ENCODE data around the gene KLF1.

The KLF1 gene

DNA sequence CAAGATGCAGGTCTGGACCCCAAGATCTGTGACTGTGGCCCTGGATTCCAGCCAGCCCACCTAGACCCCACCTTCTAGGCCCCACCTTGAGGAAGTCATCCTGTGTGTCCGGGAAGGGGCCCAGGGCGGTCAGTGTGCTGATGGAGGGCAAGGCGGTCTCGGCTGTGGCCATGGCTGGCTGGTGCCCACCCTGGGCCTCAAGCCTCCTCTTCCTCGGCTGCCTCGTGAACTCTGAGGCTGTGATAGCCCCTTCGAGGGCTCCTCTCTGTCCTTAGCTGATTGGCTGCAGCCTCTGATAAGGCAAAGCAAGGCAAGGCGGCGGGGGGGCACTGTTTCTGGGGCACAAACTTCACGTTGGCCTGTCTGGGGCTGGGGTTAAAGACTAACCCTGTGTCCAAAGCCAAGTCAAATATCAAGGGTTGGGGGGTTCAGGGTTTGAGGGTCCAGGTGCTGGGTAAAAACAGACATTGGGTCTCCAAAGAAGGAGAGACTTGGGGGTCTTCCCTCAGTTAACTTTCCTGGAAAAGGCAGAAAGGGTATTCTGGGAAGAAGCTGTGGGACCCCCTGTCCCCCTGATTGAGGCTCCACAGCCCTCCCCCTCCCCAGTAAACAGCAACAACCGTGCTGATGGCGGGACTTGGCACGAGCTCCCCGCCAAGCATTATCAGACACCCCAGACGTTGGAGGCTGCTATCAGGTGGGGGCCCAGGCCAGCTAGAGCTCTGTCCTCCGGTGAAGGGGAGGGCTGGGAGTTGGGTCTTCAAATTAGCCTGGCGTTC lies at the start of gene KLF1:
KLF1 (minus strand) TSS at position 233 of the 779 bp plus-strand sequence; CDS start at position 172, 61 bp downstream.
- TF ChIP-seq, protein P1, sequence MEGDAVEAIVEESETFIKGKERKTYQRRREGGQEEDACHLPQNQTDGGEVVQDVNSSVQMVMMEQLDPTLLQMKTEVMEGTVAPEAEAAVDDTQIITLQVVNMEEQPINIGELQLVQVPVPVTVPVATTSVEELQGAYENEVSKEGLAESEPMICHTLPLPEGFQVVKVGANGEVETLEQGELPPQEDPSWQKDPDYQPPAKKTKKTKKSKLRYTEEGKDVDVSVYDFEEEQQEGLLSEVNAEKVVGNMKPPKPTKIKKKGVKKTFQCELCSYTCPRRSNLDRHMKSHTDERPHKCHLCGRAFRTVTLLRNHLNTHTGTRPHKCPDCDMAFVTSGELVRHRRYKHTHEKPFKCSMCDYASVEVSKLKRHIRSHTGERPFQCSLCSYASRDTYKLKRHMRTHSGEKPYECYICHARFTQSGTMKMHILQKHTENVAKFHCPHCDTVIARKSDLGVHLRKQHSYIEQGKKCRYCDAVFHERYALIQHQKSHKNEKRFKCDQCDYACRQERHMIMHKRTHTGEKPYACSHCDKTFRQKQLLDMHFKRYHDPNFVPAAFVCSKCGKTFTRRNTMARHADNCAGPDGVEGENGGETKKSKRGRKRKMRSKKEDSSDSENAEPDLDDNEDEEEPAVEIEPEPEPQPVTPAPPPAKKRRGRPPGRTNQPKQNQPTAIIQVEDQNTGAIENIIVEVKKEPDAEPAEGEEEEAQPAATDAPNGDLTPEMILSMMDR (IDR thresholded peaks at IDR 0.05; ENCODE audit: low read depth, low read length) = no peak
- DNase-seq (ENCODE audit: extremely low read depth, low read depth) = no peak

GRCh38 chr19:12936582-12936981 lies 49.6 kb upstream of the KLF1 start:
- DNase-seq (ENCODE audit: extremely low read depth, low read depth) = no peak
- TF ChIP-seq, protein P1 (IDR thresholded peaks at IDR 0.05; ENCODE audit: low read depth, low read length) = no peak

DNA sequence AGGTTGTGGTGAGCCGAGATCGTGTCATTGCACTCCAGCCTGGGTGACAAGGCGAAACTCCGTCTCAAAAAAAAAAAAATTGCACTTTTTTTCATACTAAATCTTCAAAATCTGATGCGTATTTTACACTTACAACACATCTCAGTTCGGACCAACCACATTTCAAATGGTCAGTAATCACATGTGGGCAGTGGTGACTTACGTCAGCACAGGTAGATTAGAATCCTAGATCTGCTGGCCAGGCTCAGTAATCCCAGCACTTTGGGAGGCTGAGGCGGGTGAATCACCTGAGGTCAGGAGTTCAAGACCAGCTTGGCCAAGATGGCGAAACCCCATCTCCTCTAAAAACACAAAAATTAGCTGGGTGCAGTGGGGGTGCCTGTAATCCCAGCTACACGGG lies 48.1 kb upstream of the KLF1 start:
- TF ChIP-seq, protein P1 (IDR thresholded peaks at IDR 0.05; ENCODE audit: low read depth, low read length) = no peak
- DNase-seq (ENCODE audit: extremely low read depth, low read depth) = no peak

DNA sequence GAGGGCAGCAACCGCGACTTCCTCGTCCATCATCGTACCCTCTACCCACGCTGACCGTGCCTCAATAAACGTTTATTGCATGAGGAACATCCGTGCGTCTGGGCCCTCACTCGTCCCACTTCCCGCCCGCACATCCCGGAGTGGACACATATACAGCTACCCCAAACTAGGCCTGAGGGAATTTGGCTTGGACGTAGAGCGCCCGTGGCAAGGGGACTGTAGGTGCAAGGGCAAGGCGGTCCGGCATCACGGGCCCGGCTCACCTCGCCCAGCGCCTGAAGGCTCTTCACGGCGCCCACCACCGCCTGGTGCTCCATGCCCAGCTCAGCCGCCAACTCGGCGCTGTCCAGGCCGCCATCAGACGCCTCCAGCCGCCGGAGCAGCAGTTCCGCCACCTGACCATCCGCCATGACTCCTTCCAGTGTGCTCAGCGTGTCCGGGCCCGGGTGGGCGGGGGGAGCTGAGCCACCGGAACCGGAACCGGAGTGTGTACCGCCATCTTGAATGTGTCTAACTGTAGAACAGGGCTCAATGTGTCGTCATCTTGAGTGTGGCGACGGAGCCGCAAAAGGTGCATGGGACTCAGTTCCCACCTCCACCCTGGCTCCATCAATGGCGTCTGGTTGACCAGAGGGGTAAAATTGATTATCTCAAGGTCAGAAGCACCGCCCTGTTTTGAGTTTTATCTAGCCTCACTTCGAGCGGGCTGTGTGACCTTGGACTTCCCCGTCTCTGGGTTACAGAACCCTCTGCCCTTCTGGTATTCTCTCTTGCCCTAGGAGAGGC lies 46.5 kb upstream of the KLF1 start, which contains the start of gene FARSA:
FARSA (minus strand) TSS at position 425 of the 786 bp plus-strand sequence; CDS start at position 410, 15 bp downstream.
- DNase-seq (ENCODE audit: extremely low read depth, low read depth) = peak; percentile 70
- TF ChIP-seq, protein P1 (IDR thresholded peaks at IDR 0.05; ENCODE audit: low read depth, low read length) = no peak

GRCh38 chr19:12932392-12933286 lies 45.6 kb upstream of the KLF1 start:
- TF ChIP-seq, protein P1 (IDR thresholded peaks at IDR 0.05; ENCODE audit: low read depth, low read length) = no peak
- no peak for DNase-seq (ENCODE audit: extremely low read depth, low read depth)

GRCh38 chr19:12930002-12930645 lies 43.1 kb upstream of the KLF1 start:
- TF ChIP-seq, protein P1 (IDR thresholded peaks at IDR 0.05; ENCODE audit: low read depth, low read length) = no peak
- DNase-seq (ENCODE audit: extremely low read depth, low read depth) = no peak

Measured in AG09319 (cell line).